HG02623 (cell line): ENCODE measurements around the gene KCTD5.
"Not testable (repeated sequence)": the region's sequence is repeated elsewhere in the genome, so short reads cannot be mapped to it uniquely, and the experiment has no call there.

Experiments used
- ATAC-seq: cut with Tn5 transposase; IDR thresholded peaks from one replicate; pipeline ENCODE4 v1.9.1; 2021; ENCODE audit warnings: moderate library complexity; ENCODE audit not compliant: unreplicated experiment

The KCTD5 gene

GRCh38 chr16:2682209-2683021, at the start of gene KCTD5:
TSS of gene KCTD5 (plus strand) at chr16:2682523. CDS start at chr16:2682549, 26 bp downstream.
- ATAC-seq: peak; percentile 63

- not testable (repeated sequence) for ATAC-seq
Observed at GRCh38 chr16:2639071-2639721, 43.1 kb upstream of the KCTD5 start.

GRCh38 chr16:2639722-2640072, 42.6 kb upstream of the KCTD5 start:
- not testable (repeated sequence) for ATAC-seq

- not testable (repeated sequence) for ATAC-seq
Observed at GRCh38 chr16:2642561-2642960, 39.8 kb upstream of the KCTD5 start.

- ATAC-seq: not testable (repeated sequence)
Observed at GRCh38 chr16:2644754-2645453, 37.4 kb upstream of the KCTD5 start.

GRCh38 chr16:2651268-2651871, 31.0 kb upstream of the KCTD5 start:
- not testable (repeated sequence) for ATAC-seq

- not testable (repeated sequence) for ATAC-seq
Observed at GRCh38 chr16:2653915-2654314, 28.4 kb upstream of the KCTD5 start.

GRCh38 chr16:2654949-2655348, 27.4 kb upstream of the KCTD5 start:
- ATAC-seq: not testable (repeated sequence)

GRCh38 chr16:2656985-2657384, 25.3 kb upstream of the KCTD5 start:
- no peak for ATAC-seq

GRCh38 chr16:2657803-2658202, 24.5 kb upstream of the KCTD5 start:
- not testable (repeated sequence) for ATAC-seq

GRCh38 chr16:2659560-2659959, 22.8 kb upstream of the KCTD5 start:
- ATAC-seq: not testable (repeated sequence)

GRCh38 chr16:2660014-2660662, 22.2 kb upstream of the KCTD5 start:
- ATAC-seq: not testable (repeated sequence)

- ATAC-seq: not testable (repeated sequence)
Observed at GRCh38 chr16:2660755-2661373, 21.5 kb upstream of the KCTD5 start.

GRCh38 chr16:2663553-2664546, 18.5 kb upstream of the KCTD5 start:
- no peak for ATAC-seq

GRCh38 chr16:2664574-2664982, 17.7 kb upstream of the KCTD5 start:
- ATAC-seq: no peak

- not testable (repeated sequence) for ATAC-seq
Observed at GRCh38 chr16:2666671-2667070, 15.7 kb upstream of the KCTD5 start.

GRCh38 chr16:2669587-2669986, 12.7 kb upstream of the KCTD5 start:
- not testable (repeated sequence) for ATAC-seq

- ATAC-seq: not testable (repeated sequence)
Observed at GRCh38 chr16:2670017-2670416, 12.3 kb upstream of the KCTD5 start.

GRCh38 chr16:2671193-2671592, 11.1 kb upstream of the KCTD5 start:
- ATAC-seq: not testable (repeated sequence)
